Colonic mucosa (tissue), 4 donors: Measurements from ENCODE around the gene RMDN2. TPM values are rescaled to one million over a fixed set of nuclear protein-coding genes. Genes with fewer than 3 reads are reported as not detected.

ENCODE experiments used
- DNase-seq: peaks from one replicate; pipeline ENCODE4 v3.0.0-alpha.2; 2020
- H3K27ac ChIP-seq: fragments of 200-600 bp; one replicate; pipeline ENCODE4 v1.8.0; 2021
- H3K27me3 ChIP-seq: fragments of 200-600 bp; one replicate; pipeline ENCODE4 v1.8.0; 2021
- H3K36me3 ChIP-seq: fragments of 200-600 bp; one replicate; pipeline ENCODE4 v1.8.0; 2021
- H3K4me1 ChIP-seq: fragments of 200-600 bp; one replicate; pipeline ENCODE4 v1.8.0; 2021; ENCODE audit warnings: mild to moderate bottlenecking
- H3K4me3 ChIP-seq: fragments of 200-600 bp; one replicate; pipeline ENCODE4 v1.8.0; 2021
- H3K9ac ChIP-seq, 2 donors: one replicate each; pipeline ENCODE4 v1.7.0; 2013; ENCODE audit warnings: control low read depth in 2 of 2, low read depth in 2 of 2, low read length in 2 of 2
- H3K9me3 ChIP-seq: fragments of 200-600 bp; one replicate; pipeline ENCODE4 v1.8.0; 2021
- intact Hi-C: fragments of 100-400 bp; cut with DNase I; formaldehyde crosslinking; loops from one replicate; pipeline ENCODE4 v1.14.1; 2022
- total RNA-seq, 2 donors: library from RNA; stranded (reverse); fragmentation: NEBNext Ultra II Directional in 1 of 2; extraction: Animal tissue kit (Norgen Biotek cat#: 25700) in 1 of 2; gene quantifications; one replicate each; pipeline ENCODE4 v1.2.1, GENCODE V29; 2021
- TF ChIP-seq, protein P1 (sequence below): fragments of 200-600 bp; IDR thresholded peaks from one replicate; pipeline ENCODE4 v1.8.0; 2022; ENCODE audit warnings: antibody characterized with exemption, mild to moderate bottlenecking
- donor health status: healthy.
- donor health status: DM: no; HTN: no; CAD: no.
- donor health status: DM: no; HTN: no; CAD: no.

RMDN2 gene
- total RNA-seq, 2 donors from 2014 or later = 19.8 to 26.5 TPM

DNA sequence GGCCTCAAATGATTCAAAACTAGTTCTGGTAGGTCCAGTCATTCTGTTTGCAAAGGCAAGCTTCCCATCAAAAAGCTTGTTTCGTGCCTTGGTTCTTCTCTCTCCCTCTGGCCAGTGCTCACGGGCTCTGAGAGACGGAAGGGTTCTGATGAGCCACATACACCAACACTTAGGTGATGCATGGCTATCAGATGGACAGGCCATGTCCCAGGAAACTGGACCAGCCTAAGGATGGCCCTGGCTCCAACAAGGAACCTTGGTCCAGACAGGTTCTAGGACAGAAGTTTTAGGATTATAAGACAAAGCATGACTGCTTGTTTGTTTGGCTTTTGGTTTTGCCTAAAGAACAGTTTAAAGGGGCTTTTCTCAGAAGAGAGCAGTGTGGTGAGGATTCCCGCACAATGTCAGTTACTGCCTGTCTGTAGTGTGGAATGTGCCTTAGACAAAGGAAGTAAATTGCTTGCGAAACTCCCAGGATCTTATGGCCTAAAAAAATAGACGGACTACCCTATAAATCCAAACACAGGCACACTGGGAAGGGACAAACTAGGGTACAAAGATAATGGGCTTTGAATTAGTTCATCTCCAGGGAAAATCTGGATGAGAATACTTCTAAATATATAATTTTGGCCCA lies 140.5 kb downstream of the RMDN2 start:
- no peak for DNase-seq
- TF ChIP-seq, protein P1, sequence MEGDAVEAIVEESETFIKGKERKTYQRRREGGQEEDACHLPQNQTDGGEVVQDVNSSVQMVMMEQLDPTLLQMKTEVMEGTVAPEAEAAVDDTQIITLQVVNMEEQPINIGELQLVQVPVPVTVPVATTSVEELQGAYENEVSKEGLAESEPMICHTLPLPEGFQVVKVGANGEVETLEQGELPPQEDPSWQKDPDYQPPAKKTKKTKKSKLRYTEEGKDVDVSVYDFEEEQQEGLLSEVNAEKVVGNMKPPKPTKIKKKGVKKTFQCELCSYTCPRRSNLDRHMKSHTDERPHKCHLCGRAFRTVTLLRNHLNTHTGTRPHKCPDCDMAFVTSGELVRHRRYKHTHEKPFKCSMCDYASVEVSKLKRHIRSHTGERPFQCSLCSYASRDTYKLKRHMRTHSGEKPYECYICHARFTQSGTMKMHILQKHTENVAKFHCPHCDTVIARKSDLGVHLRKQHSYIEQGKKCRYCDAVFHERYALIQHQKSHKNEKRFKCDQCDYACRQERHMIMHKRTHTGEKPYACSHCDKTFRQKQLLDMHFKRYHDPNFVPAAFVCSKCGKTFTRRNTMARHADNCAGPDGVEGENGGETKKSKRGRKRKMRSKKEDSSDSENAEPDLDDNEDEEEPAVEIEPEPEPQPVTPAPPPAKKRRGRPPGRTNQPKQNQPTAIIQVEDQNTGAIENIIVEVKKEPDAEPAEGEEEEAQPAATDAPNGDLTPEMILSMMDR = no peak
- no peak overlapping the region for H3K27ac ChIP-seq
- H3K9ac ChIP-seq = no peak overlapping the region
- H3K36me3 ChIP-seq = no peaks in the 10 kb centered on the region
- H3K4me1 ChIP-seq = no peaks in the 10 kb centered on the region
- intact Hi-C loops = no loop called here
- no peaks in the 10 kb centered on the region for H3K9me3 ChIP-seq
- H3K4me3 ChIP-seq = no peak overlapping the region
- H3K27me3 ChIP-seq = no peaks in the 10 kb centered on the region

DNA sequence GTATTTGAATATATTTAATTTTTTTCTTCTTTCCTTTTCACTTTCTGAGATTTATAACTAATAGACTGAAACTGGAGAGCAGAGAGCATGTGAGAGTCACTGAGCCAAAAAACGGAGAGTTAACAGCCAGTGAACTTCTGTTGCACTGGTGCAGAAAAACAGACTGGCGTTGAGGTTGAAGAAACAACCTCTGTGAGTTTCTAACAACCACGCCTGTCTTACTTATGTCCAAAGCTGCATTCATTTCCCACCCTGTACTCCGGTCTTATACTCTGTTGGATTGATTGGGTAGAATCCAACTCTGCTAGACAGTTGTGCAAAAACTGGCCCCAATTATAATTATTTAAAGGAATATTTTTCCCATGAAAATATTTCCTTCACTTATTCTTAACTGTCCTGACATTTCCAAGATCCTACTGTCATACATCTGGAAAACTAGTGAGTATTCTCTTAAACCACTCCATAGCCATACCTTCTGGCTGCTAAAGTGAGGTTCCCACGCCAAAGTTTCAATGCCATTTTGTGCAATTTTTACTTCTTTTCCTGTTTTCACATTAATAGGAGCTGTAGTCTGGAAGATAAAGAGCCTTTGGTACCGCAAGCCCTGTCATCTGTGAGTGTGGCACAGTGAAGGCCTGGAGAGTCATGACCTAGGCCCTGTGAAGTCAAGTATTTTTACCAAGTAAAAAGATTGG lies 141.5 kb downstream of the RMDN2 start:
- H3K36me3 ChIP-seq = no peaks in the 10 kb centered on the region
- TF ChIP-seq, protein P1 = no peak
- no peak overlapping the region for H3K27ac ChIP-seq
- H3K27me3 ChIP-seq = no peaks in the 10 kb centered on the region
- DNase-seq = no peak
- H3K9ac ChIP-seq = no peak overlapping the region
- no peak overlapping the region for H3K4me3 ChIP-seq
- intact Hi-C loops = no loop called here
- H3K9me3 ChIP-seq = no peaks in the 10 kb centered on the region
- no peaks in the 10 kb centered on the region for H3K4me1 ChIP-seq

Other genes with a start within 250 kb of the RMDN2 start
- gene CYP1B1, start 150.9 kb downstream of the RMDN2 start, total RNA-seq = 1 to 10 TPM; 1.3 to 3.5 TPM